Ishikawa (cell line): ENCODE results near the gene IFIT5.

ENCODE experiments used
- CEBPB ChIP-seq: IDR thresholded peaks from 2 replicates; pipeline ENCODE4 v1.6.1; 2012
- CREB1 ChIP-seq: IDR thresholded peaks from 2 replicates; pipeline ENCODE4 v1.6.1; 2012; ENCODE audit warnings: low read depth
- EGR1 ChIP-seq: IDR thresholded peaks from 2 replicates; pipeline ENCODE4 v1.6.1; 2012
- EP300 ChIP-seq: IDR thresholded peaks from 2 replicates; pipeline ENCODE4 v1.6.1; 2012; ENCODE audit warnings: borderline replicate concordance
- FOXM1 ChIP-seq: IDR thresholded peaks from 2 replicates; pipeline ENCODE4 v1.6.1; 2012; ENCODE audit warnings: low read depth, borderline replicate concordance
- MAX ChIP-seq: IDR thresholded peaks from 2 replicates; pipeline ENCODE4 v1.6.1; 2012
- NFIC ChIP-seq: IDR thresholded peaks from 2 replicates; pipeline ENCODE4 v1.6.1; 2012
- RAD21 ChIP-seq: IDR thresholded peaks from 2 replicates; pipeline ENCODE4 v1.6.1; 2012; ENCODE audit warnings: low read depth
- TAF1 ChIP-seq: IDR thresholded peaks from 2 replicates; pipeline ENCODE4 v1.6.1; 2012; ENCODE audit warnings: low read depth, mild to moderate bottlenecking
- TCF12 ChIP-seq: IDR thresholded peaks from 2 replicates; pipeline ENCODE4 v1.6.1; 2012; ENCODE audit warnings: low read depth
- TEAD4 ChIP-seq: IDR thresholded peaks from 2 replicates; pipeline ENCODE4 v1.6.1; 2012
- YY1 ChIP-seq: IDR thresholded peaks from 2 replicates; pipeline ENCODE4 v1.6.1; 2012; ENCODE audit warnings: low read depth
- TF ChIP-seq, protein P1 (sequence below): IDR thresholded peaks from 2 replicates; pipeline ENCODE4 v1.6.1; 2012; ENCODE audit warnings: low read depth, mild to moderate bottlenecking
- TF ChIP-seq, protein P2 (sequence below): IDR thresholded peaks from 2 replicates; pipeline ENCODE4 v1.6.1; 2012

DNA sequence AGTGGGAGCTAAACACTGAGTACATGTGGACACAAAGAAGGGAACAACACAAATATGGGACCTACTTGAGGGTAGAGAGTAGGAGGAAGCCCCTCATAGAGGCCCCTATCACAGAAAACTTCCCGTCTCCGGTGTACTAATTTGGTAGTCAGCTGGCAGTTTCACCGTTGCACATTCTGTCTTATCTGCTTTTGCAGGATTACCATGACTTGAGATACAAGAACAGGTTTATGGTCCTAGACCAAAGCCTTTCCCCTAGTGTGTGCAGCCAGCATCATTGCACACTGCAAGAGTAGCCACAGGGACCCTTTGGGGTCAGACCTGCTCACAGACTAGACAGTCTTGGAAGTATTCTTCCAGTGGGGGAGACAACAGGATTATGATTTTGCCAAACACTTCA lies 42.4 kb upstream of the IFIT5 start:
- no peak for TF ChIP-seq EP300
- TF ChIP-seq, protein P1, sequence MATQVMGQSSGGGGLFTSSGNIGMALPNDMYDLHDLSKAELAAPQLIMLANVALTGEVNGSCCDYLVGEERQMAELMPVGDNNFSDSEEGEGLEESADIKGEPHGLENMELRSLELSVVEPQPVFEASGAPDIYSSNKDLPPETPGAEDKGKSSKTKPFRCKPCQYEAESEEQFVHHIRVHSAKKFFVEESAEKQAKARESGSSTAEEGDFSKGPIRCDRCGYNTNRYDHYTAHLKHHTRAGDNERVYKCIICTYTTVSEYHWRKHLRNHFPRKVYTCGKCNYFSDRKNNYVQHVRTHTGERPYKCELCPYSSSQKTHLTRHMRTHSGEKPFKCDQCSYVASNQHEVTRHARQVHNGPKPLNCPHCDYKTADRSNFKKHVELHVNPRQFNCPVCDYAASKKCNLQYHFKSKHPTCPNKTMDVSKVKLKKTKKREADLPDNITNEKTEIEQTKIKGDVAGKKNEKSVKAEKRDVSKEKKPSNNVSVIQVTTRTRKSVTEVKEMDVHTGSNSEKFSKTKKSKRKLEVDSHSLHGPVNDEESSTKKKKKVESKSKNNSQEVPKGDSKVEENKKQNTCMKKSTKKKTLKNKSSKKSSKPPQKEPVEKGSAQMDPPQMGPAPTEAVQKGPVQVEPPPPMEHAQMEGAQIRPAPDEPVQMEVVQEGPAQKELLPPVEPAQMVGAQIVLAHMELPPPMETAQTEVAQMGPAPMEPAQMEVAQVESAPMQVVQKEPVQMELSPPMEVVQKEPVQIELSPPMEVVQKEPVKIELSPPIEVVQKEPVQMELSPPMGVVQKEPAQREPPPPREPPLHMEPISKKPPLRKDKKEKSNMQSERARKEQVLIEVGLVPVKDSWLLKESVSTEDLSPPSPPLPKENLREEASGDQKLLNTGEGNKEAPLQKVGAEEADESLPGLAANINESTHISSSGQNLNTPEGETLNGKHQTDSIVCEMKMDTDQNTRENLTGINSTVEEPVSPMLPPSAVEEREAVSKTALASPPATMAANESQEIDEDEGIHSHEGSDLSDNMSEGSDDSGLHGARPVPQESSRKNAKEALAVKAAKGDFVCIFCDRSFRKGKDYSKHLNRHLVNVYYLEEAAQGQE = no peak
- no peak for TF ChIP-seq RAD21
- no peak for TF ChIP-seq TAF1
- no peak for TF ChIP-seq CREB1
- no peak for TF ChIP-seq TEAD4
- TF ChIP-seq NFIC = no peak
- no peak for TF ChIP-seq TCF12
- TF ChIP-seq CEBPB = no peak
- no peak for TF ChIP-seq EGR1
- TF ChIP-seq YY1 = no peak
- TF ChIP-seq, protein P2, sequence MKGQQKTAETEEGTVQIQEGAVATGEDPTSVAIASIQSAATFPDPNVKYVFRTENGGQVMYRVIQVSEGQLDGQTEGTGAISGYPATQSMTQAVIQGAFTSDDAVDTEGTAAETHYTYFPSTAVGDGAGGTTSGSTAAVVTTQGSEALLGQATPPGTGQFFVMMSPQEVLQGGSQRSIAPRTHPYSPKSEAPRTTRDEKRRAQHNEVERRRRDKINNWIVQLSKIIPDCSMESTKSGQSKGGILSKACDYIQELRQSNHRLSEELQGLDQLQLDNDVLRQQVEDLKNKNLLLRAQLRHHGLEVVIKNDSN = no peak
- TF ChIP-seq MAX = no peak
- TF ChIP-seq FOXM1 = no peak
